GM04503 (cell line): ENCODE results near the gene S100A6.

ENCODE experiments used
- DNase-seq: peaks from one replicate; pipeline ENCODE4 v3.0.0-alpha.2; 2012; ENCODE audit warnings: low read depth

S100A6 gene

GRCh38 chr1:153545067-153546055 lies 9.6 kb upstream of the S100A6 start, which contains the start of gene S100A4:
TSS of gene S100A4 (minus strand) at chr1:153545806. CDS start at chr1:153544794, 1,012 bp downstream.
- DNase-seq, result peak; percentile 81

DNA sequence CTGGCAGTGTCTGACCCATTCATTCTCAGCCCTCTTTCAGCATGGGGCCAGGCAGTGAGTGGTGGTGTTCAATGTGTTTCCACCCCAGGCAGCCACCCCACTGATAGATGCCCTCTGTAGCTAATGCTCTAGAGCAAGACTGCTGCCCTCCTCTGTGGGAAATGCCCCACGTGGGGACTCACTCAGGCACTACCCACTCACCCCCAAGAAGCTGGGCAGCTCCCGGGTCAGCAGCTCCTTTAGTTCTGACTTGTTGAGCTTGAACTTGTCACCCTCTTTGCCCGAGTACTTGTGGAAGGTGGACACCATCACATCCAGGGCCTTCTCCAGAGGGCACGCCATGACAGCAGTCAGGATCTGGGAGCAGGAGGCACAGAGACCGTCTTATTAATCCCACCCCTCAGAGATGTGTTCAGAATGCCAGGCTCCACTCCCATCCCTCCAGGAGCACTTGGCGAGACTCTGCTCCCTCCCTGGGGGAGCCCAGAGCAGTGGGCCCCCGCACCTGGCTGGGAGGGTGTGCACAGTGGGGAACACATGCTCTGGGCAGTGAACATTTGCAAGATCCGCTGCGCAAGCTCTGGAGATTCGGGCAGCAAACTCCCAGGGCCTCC lies 8.8 kb upstream of the S100A6 start:
- DNase-seq, result no peak

DNA sequence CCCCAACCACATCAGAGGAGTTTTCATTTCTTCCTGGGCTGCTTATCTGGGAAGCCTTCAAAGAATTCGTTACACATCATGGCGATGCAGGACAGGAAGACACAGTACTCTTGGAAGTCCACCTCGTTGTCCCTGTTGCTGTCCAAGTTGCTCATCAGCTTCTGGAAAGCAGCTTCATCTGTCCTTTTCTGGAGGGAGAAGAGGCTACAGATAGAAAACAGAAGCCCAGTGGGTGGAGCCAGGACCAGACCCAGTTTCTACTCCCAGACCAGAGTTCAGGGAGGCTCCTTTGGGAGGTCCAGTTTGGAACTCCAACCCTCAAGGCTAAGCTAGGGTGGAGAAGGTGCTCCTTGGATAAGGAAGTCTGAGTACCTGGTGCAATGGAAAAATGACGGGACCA lies 7.9 kb upstream of the S100A6 start:
- no peak for DNase-seq

DNA sequence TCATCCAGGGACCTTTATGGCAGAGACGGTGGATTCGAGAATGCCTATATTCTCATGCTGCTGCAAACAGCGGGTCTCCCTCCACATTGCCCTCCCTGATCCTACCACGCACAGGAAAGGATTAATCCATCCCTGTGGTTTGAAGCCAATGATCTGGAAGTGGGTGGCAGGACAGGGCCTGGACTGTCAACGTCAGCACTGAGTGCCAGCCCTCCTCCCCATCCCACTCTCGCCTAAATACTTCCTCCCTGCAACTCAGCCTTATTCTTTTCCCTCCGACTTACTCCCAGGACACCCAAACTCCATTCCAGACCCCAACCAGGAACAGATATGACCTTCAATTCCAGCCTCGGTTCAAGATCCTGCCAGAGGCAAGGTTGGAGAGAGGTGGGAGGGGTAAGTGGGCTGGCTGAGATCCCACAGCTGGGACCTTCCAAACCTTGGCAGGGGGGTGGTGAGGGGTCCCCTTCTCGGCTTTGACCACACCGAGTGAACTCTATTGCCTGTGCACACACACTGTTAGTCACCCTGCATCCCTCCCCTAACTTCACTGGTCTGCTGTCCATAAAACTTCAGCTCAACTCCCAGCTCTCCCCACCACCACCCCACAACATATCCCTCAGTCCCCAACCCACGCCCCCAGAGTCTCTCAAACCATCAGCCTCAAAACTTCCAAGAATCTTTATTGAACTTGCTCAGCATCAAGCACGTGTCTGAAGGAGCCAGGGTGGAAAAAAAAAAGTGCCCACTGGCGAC lies 7.3 kb upstream of the S100A6 start:
- DNase-seq, result no peak

DNA sequence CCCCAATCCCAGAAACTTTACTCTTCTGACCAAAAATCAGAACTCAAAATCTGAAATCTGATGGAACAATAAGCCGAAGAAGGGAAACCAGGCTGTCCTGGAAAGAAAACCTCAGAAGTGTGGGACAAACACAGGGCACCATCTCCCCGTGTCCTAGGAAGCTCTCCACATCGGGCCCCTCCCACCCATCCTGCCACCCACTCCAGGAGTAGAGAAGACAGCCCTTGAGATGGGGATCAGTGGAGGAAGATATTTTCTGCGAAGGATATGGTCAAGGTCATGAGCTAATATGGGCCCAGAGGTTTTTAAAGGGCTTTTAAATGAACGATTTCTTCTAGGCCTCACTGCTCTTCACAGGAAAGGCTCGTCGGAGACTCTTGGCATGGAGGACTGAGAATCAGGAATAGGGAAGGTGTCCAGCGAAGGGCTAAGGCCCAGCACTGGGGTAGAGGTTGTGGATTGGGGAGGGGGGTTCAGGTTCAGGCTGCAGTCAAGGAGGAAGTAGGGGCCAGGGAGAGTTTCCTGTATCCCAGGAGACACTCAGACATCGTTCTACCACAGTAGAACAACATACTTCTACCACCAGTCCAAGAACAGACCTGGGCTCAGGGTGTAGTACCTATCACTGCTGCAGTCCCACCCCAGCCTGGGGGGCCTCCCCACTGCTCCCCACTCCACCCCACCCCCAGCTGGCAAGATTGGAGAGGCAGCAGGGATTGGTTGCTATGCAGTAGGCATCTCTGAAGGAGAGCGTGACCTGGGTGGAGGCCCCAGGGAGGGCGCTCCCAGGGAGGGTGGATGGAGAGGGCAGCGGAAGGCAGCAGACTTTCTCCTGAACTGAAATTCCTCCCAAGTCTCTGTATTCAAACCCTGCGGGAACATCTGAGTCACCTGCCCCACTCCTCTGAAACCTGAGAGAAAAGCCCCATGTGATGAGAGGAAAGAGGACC lies 6.1 kb upstream of the S100A6 start:
- no peak for DNase-seq

DNA sequence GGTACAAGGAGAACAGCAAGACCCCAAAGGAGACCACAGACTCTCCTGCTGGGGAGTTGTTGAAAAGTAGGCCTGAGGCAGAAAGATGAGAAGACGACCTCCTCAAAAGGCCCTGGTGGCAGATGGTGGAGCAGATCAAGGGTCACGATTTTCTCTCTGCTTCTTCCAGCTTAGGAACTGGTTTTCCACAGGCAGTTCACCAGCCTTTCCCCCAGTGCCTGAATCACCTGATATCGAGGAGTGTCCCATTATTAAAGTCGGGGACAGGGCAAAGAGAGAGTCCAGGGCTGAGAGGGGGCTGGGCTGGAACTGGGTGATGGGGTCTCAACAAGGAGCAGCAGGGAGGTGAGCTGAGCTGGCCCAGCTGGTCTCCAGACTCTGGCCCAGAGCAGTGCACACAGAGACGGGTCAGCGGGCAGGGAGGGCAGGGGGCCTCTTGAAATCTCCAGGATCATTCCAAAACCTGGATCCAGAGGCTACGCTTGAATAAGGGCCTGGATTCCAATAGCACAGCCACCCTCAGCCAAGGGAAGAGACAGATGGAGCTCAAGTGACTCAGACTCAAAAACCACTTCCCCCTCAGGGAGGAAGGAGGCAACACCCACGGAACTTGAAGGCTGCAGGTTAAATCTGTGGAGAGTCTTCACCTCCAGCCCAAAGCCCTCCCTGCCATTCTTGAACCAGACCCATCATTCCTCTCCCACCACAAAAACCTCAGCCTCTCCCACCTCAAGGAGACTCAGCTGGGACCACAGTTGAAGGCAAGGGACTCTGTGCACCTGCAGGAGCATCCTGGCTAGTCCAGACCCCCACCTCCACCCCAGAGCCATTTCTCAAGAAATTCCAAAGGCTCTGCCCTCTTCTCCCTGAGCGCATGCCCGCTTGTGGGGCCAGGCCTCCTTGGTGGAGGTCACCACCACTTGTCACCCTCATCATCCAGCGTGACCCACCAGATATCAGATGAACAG lies 4.9 kb upstream of the S100A6 start, which contains the start of gene S100A5:
TSS of gene S100A5 (minus strand) at position 541 of the 968 bp plus-strand sequence. CDS start 743 bp downstream, outside the sequence.
- no peak for DNase-seq

- no peak for DNase-seq
Observed at GRCh38 chr1:153539395-153540093, 3.8 kb upstream of the S100A6 start.

GRCh38 chr1:153538315-153538821 lies 2.6 kb upstream of the S100A6 start:
- DNase-seq, result no peak

- DNase-seq, result no peak
Observed at GRCh38 chr1:153537376-153537730, 1.6 kb upstream of the S100A6 start.

DNA sequence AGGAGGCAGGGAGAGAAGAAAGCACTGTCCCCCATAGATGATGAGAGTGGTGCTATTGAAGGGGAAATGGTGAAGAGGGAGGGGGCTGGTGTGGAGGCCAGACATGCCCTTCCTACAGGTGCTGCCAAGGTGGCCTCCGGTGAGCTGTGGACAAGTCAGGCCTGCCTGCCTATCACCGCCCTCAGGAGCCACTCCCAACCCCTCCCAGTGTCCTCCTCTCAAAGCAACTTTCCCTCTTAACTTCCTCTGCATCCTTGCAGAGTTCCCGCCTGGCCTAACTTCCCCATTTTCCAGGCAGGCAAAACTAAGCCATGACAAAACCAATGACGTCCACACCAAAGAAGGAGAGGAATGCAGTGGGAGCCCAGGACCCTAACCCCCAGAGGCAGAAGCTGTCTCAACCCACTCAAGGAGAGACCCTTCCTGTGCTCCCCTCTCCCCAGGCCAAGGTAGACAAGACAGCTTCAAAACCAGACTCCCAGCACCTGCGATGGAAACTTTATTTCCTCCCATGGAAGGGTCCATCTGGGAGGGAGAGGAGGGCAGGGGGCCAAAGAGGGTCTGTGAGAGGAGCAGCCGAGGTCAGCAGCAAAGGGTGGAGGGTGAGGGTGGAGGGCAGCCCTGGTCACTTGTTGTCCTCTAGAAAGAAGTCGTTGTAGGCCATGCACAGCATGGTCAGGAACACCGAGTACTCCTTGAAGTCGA lies 1.0 kb upstream of the S100A6 start:
- DNase-seq, result no peak

DNA sequence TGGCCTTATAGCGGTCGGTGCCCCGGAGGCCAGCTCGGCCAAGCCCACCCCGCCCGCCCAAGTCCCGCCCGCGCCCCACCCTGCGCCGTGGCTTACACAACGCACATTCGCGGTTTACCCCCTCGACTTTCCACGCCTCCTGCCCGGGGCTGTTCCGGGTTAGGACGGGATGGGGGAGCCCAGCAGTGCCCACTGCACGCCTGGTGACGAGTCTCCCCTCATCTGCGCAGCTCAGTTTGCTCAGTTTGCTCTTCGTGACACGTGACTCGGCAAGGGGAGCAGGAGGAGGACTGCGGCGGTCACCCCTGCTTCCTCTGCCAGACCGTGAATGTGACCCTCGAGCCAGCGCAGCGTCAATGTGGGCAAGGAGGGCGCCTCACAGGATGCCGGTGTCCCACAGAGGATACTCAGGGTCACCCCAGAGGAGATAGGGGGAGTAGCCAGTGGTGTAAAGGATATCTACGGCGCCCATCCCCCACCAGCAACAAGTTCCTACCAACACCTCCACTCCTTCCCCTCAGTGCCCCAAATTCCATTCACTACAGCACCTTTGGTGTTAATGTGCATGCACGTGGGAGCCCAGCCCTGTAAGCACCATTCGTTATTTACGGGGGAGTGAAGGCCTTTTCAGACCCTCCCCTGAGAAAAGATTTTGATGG lies 350 bp upstream of the S100A6 start:
- DNase-seq, result peak; percentile 75

DNA sequence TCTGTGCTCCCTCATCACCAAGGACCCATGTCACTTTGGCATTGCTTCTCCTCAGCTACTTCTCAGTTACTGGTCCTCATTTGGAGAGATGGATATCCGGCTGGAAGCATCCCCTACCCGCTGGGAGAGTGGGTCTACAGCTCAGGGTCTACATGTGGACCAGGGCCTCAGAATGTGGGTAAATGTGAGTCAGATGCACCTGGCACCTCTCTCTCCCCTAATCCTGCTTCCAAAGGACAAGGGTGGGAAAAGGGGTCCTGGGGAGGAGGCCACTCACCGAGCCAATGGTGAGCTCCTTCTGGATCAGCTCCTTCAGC lies 908 bp downstream of the S100A6 start:
- no peak for DNase-seq

GRCh38 chr1:153534226-153534924 lies 1.4 kb downstream of the S100A6 start:
- no peak for DNase-seq

DNA sequence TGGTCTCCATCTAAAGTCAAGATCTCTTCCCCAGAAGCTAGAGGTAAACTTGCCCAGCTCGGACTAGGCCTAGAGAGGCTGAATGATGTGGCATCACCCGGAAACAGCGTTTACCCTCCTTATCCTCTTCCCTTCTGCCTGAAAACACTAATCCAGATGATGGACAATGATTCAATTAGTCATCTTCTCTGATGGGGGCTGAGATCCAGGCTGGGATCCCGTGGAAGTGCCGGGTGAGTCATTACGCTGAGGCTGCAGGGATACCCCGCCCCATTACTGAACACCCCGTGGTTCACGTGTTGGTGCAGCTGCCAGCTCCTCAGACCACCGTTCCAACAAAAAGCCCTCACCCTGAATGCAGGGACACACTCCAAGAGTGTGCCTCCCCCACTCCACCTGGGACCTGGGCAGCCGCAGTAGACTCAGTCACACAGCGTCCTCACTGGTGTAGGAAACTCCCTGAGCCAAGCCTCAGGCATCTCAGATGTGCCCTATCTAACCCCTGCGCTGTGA lies 2.0 kb downstream of the S100A6 start:
- DNase-seq, result peak; percentile 76

GRCh38 chr1:153532769-153533599 lies 2.8 kb downstream of the S100A6 start:
- no peak for DNase-seq

- no peak for DNase-seq
Observed at GRCh38 chr1:153532181-153532580, 3.6 kb downstream of the S100A6 start.
